ENCODE data around the gene TSPAN15.
A peak's percentile ranks its signal among the peaks of the same experiment; 100 is the strongest.
"Not testable (repeated sequence)": the region's sequence is repeated elsewhere in the genome, so short reads cannot be mapped to it uniquely, and the experiment has no call there.

The TSPAN15 gene

DNA sequence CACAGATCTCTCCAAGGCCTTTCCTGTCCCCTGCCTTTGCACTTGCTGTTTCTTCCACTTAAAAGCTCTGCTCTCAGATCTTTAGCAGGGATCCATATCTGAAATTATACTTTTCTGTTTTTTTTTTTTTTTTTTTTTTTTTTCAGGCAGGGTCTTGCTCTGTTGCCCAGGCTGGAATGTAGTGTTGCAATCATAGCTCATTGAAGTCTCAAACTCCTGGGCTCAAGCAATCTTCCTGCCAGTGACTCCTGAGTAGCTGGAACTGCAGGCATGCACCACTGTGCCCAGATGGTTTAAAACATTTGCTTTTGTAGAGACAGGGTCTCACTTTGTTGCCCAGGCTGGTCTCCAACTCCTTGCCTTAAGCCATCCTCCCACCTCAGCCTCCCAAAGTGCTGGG, 5.0 kb upstream of the TSPAN15 start:
- no peak for DNase-seq (ENCODE audit: low read depth in 2 of 2, low spot score in 1 of 2)

DNA sequence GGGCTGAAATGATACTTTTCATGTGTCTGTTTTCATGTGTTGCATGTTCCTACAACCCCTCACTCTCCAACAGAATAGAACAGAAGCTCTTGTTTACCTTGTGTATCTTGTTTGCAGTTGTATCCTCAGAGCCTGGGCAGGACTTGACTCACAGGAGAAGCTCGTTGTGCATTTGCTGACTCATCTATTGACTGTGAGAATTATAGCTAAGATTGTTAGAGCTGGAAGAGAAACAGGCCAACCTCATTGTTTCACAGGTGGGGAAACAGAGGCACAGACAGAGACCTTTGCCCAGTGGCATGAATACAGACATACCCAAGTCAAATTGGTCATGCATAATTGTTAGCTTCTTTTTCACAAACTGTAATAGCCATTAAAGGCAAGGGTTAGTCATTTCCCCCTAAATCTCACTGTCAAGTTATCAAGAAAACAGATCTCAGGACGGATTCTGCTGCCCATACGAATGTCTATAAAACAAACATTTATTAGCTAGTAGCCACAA, 4.6 kb upstream of the TSPAN15 start:
- DNase-seq (ENCODE audit: low read depth in 2 of 2, low spot score in 1 of 2), result no peak

- peak in 1 of 2 donors; percentile 6 for DNase-seq (ENCODE audit: low read depth in 2 of 2, low spot score in 1 of 2)
Measured at GRCh38 chr10:69449841-69450240, 1.4 kb upstream of the TSPAN15 start.

DNA sequence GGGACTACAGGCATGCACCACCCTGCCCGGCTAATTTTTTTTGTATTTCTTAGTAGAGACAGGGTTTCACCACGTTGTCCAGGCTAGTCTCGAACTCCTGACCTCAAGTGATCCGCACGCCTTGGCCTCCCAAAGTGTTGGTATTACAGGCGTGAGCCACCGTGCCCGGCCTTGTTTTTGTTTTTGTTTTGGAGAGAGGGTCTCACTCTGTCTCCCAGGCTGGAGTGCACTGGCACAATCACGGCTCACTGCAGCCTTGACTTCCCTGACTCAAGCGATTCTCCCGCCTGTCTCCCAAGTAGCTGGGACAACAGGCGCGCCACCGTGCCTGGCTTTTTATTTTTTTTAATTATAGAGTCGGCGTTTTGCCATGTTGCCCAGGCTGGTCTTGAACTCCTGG, 870 bp upstream of the TSPAN15 start:
- DNase-seq (ENCODE audit: low read depth in 2 of 2, low spot score in 1 of 2), result not testable (repeated sequence)

DNA sequence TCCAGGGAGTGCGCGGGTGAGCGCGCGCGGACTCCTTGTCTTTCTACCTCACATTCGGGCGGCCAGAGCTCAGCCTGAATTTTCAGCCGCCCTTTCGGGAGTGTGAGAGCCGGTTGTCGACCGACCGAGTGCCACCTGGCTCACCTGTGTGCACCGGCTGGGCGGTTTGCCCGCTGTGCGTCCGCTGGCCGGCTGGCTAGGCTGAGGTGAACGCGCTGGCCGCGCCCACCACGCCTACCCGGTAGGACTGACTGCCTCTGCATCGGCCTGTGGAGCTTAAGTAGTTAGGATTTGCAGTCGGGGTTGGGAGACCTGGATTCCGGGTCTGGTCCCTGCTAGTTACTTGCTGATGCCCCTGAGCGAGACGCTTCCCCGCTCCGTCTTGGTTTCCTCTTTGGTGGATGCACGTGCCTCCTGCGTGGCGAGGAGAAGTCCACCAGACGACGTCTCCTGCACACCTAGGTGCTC, 553 bp downstream of the TSPAN15 start:
- no peak for DNase-seq (ENCODE audit: low read depth in 2 of 2, low spot score in 1 of 2)

DNA sequence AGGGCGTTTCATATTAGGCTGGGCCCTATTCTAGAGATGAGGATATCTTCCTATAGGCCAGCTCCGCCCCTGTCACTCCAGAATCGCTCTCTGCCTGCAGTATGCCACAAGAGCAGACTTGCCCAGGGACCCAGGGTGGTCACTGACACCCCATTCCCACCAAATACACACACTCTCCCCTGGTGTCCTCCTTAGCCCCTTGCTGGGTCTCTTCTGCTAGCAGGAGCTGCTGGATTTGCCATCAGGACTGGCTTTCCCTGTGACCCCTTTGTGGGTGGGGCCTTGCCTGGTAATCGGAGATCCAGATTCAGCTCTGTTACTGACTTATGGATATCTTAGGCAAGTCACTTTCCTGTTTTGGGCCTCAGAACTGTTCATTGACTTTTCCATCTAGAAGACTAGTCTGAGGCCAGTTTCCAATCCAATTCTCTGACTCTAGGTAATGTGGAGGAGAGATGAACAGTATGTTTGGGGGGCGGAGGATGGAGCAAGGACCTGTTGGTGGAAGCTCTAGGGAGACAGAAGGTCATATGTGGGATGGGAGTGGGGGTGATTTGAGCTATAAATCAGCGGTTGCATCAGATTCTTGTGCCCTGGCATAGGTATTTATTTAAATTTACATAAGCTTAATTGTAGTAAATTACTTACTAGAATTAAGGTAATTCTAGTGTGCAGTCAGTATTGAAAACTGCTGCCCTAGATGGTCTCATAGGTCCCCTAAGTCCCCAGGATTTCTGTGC, 1.6 kb downstream of the TSPAN15 start:
- no peak for DNase-seq (ENCODE audit: low read depth in 2 of 2, low spot score in 1 of 2)

DNA sequence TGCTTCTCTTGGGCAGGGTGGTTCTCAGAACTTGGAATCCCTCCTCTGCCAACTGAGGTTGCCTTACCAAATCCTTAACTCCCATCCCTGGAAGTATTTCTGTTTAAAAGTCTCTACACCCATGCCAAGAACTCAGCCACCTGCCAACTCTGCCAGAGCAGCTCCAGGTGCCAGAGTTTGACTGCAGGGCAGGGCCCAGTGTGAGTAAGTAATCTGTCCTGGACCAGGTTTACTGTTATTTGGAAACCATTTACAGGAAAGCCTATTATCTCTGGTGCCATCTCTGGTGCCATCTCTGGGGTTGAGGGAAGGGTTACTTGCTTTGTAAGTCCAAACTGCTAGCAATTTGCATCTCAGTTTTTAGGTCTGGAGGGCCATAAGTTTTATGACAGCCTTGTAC, 2.5 kb downstream of the TSPAN15 start:
- no peak for DNase-seq (ENCODE audit: low read depth in 2 of 2, low spot score in 1 of 2)

DNA sequence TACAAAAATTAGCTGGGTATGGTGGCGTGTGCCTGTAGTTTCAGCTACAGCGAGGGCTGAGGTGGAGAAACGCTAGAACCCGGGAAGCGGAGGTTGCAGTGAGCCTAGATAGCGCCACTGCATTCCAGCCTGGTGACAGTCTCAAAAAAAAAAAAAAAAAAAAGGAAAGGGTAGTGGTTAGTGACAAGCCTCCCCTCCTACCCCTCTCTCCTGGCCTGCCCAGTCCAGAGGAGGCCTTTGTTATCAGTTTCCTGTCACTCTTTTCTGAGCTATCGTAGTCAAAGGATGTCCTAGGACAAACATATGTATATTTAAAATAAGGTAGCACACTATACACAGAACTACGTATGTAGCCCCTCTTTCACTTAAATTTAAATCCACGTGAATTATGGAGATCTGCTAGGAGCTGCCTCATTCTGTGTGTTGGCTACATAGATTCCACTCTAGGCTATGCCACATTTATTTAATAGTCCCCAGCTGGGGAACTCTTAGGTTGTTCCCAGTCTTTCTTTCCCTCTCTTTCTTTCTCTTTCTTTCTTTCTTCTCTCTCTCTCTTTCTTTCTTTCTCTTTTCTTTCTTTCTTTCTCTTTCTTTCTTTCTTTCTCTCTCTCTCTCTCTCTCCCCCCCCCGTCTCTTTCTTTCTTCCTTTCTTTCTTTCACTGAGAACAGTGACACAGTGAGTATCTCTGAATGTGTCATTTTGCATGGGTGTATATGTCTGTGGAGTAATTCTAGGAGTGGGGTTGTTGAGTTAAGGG, 3.9 kb downstream of the TSPAN15 start:
- DNase-seq (ENCODE audit: low read depth in 2 of 2, low spot score in 1 of 2), result no peak

DNA sequence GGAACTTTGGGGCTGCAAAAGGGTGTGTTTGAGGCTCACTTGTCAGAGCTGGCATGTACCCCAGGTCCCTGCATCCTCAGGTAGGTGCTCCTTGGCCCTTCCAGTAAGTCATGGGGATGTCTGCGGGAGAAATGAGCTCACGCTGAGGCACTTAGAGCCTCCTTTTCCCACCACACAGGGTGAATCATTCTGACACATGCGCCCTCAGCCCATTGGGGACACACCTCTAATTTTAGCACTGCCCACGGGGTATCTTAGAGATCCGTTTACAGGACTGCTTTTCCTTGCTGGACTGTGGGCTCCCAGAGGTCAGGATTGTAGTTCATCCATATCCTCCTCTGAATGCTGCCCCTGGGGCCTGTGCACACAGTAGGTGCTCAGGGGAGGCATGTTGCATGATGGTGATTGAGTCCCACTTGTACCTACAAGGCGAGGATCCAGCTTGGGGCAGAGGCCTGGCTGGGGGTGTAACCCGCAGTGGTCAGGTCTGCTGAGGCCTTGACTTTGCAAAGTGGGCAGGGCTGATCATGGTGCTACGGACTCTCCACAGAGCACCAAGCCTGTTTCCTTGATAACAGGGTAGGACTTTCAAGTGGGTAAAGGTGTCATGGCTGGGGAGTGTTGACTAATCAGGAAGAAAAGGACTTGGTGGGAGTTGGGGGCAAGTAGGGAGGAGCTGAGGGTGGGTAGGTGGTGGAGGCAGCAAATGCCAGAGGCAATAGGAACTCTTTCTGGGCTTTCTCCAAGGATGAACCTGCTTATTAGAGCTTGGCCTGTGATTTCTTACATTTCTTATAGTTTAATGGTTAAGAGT, 5.8 kb downstream of the TSPAN15 start:
- DNase-seq (ENCODE audit: low read depth in 2 of 2, low spot score in 1 of 2), result no peak

DNA sequence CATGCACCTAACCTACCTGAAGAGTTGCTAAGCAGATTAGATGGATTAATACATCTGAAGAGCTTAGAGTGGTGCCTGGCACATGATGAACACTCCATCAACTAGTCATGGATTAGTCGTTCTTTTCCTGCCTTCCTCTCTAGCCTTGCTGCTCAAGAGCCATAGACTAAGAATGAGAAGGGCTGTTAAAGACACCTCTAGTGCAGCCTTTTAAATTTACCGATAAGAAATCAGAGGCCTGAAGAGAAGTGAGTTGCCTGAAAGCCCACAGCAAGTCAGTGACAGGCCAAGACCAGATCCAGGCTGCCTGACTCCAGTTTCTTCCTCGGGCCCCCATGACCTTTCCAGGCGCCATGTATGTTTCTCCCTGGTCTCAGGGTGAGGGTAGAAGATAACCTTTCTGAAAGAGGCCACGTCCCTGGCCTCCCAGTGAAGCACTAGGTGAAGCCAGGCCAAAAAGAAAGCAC, 6.5 kb downstream of the TSPAN15 start:
- DNase-seq (ENCODE audit: low read depth in 2 of 2, low spot score in 1 of 2), result no peak

GRCh38 chr10:69458430-69459100, 7.3 kb downstream of the TSPAN15 start:
- no peak for DNase-seq (ENCODE audit: low read depth in 2 of 2, low spot score in 1 of 2)

GRCh38 chr10:69459101-69459790, 8.0 kb downstream of the TSPAN15 start:
- no peak for DNase-seq (ENCODE audit: low read depth in 2 of 2, low spot score in 1 of 2)

DNA sequence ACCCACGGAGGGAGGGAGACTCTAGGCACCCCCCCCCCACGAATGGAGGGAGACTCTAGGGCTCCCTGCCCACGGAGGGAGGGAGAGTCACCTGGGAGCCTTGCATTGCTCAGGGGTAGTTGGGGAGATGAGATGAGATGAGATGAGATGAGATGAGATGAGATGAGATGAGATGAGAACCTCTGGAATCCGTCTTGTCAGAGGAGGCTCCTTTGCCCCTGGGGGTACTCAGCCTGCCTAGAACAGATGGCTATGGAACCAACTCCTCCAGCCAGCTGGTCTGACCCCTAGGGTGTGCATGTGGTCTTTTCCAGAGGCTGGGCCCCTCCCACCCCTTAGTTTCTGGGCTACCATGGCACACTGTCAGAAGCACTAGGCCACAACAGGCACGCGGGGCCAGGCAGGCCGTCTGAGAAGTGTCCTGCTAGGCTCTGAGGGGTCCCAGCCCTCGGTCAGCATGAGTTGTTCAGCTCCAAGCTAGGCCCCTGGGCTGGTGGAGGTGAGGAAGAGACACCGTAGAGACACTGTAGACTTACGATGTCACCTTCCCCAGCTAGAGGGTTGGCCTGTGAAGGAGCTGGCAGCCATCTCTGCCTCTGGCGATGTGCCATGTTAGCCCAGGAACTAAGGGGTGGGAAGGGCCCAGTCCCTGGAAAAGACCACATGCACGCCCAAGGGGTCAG, 8.8 kb downstream of the TSPAN15 start:
- DNase-seq (ENCODE audit: low read depth in 2 of 2, low spot score in 1 of 2), result no peak

GRCh38 chr10:69460576-69461242, 9.4 kb downstream of the TSPAN15 start:
- DNase-seq (ENCODE audit: low read depth in 2 of 2, low spot score in 1 of 2), result no peak

GRCh38 chr10:69461243-69462025, 10.2 kb downstream of the TSPAN15 start:
- no peak for DNase-seq (ENCODE audit: low read depth in 2 of 2, low spot score in 1 of 2)

DNA sequence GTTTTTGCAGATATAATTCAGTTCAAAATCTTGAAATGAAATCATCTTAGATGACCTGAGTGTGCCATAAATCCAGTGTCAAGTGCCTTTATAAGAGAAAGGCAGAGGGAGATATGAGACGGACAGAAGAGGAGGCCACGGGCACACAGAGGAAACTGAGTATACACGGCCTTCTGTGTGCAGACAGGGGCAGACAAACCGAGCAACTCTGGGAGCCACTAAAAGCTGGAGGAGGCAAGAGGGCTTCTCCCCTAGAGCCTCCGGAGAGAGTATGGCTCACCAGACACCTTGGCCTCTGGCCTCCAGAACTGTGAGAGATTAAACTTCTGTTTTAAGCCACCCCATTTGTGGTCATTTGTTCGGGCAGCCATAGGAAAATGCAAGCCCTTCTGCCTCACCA, 12.6 kb downstream of the TSPAN15 start:
- no peak for DNase-seq (ENCODE audit: low read depth in 2 of 2, low spot score in 1 of 2)

DNA sequence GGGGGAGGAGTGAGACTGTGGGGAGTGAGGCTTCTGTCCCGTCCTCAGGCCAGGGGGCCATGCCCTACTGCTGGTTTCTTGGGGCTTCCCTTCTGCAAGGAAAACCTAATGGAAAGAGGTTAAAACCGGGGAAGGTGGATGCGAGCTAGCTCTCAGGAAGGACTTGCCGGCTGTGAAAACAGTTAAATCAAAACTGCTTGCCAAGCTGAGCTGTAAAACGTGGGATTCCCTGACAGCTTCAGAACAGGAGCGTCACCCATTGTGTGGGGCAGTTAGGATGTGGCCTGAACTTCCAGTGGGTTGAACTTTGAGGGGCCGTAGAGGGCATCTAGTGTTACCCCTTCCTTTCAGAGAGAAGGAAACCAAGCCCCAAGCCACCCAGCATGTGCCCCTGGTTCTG, 13.1 kb downstream of the TSPAN15 start:
- no peak for DNase-seq (ENCODE audit: low read depth in 2 of 2, low spot score in 1 of 2)

DNA sequence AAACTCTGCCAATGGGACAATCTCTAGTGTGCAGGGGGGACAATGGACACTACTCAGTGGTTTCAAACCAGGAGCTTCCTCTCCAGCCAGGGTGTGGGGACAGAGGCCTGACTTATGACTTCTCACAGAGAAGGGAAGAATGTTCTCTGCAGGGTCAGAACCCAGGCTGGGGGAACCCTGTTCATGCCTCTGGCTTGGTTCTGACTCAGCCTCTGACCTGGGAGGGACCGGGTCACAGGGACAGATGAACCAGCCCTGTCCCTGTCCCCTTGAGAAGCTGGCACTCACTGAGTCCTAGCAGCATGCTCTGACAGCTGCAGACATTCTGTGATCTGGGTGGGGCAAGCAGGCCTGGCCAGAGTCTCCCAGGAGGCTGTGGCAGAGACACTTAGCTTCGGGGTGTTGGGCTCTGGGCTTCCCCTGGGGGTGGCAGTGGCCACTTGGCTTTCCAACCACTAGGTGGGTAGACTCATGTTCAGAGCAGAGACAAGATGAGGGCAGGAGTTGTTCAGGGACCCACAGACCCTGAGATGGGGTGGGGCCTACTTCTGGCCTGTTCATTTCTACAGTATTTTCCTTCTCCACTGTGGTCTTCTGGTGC, 13.6 kb downstream of the TSPAN15 start:
- DNase-seq (ENCODE audit: low read depth in 2 of 2, low spot score in 1 of 2), result no peak

All from stimulated activated CD8-positive, alpha-beta memory T cell treated with anti-CD3 and anti-CD28 coated beads, Interleukin-4, amount 100 ng/mL, for 4 hours (primary cell).